ENCODE measurements around the gene SYNJ2.

SYNJ2 gene

GRCh38 chr6:158014505-158015187, 33.0 kb downstream of the SYNJ2 start:
- FAIRE-seq (no peak), DNase-seq (ENCODE audit: insufficient read length, low spot score) (no peak)
- TF ChIP-seq POLR2A (IDR thresholded peaks at IDR 0.05; ENCODE audit: low read depth, low read length), result no peak

DNA sequence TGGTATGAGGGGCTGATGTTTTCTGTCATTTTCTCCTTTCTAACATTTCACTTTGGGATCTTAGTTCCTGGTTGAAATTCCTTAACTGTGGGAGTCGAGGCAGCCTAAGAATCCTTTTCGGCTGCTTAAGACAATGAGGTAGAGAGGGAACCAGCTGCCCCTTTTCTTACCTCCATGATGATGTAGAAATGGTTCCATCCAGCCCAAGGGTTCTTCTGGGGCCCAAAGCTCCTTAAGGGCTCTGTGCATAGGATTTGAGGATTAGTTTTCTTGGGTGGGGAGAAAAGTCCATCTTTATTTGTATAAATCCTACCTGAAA, 33.5 kb downstream of the SYNJ2 start:
- no peak for TF ChIP-seq POLR2A (IDR thresholded peaks at IDR 0.05; ENCODE audit: low read depth, low read length)
- no peak for DNase-seq (ENCODE audit: insufficient read length, low spot score)
- no peak for FAIRE-seq

DNA sequence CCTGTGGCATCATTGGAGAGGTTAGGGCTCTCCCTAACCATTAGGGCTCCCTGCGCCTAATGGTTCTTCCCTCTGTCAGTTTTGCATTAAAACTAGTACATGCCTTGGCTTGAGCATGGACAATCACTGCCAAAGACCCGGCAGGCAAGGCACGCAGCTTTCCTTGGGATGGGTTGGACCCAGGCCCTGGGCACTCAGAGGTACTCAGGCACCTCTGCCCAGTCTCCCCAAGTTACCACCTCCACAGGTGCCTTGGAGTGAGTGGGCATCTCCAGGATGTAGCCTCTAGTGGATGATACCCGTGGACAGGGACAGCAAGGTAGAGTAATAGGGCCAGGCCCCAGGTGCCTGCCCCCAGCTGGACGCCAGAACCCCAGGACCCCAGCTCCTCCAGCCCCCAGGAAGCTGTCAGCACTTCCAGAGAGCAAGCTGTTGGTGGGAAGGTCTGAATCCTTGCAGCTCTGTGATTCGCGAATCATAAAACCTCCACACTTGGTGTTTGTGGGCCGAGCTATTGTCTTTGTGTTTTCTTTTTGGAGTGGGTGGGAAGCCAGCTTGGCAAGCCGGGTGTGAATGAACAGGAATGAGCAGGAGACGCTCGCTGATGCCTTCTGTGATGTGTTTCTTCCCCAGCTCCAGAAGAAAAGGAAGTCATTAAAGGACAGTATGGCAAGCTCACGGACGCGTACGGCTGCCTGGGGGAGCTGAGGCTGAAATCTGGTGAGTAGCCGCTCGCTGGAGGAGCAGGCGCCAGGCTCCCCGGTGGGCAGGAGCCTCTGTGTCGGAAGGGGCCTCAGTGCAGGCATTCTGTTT, 35.1 kb downstream of the SYNJ2 start:
- FAIRE-seq, result no peak
- no peak for DNase-seq (ENCODE audit: insufficient read length, low spot score)
- TF ChIP-seq POLR2A (IDR thresholded peaks at IDR 0.05; ENCODE audit: low read depth, low read length), result no peak

GRCh38 chr6:158017621-158018040, 36.0 kb downstream of the SYNJ2 start:
- FAIRE-seq (no peak), DNase-seq (ENCODE audit: insufficient read length, low spot score) (no peak)
- TF ChIP-seq POLR2A (IDR thresholded peaks at IDR 0.05; ENCODE audit: low read depth, low read length), result no peak

DNA sequence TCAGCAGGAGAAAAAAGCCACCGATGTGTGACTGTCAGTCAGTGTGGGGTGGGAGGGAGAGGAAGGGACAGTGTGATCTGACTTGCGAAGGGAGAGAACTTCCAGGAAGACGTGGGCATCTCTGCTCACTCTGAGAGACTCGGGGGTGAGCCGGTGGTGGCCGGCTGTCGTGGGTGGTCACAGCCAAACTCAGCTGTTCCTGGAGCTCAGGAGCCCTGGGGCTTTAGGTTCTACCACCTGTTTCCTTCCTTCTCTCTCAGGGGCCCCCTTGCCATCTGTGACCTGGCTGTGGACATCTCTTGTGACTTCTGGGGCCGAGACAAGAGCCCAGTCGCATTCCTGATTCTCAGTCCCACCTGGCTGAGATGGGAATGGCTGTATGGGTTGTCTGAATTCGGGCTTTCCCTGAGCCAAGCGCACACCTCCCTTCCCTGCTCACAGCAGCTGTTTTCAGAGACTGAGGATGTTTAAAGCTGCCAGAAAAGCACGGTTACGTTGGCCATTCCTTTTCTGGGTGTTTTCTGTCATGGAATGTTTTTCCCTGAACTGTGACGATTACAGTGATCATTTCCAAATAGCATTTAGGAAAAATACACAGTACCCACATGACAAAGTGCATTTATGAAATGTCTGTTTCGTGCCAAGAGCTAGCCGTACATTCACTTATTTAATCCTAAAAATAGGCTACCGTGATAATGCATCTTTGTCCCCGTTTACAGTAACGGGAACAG, 36.5 kb downstream of the SYNJ2 start:
- FAIRE-seq, result no peak
- no peak for DNase-seq (ENCODE audit: insufficient read length, low spot score)
- no peak for TF ChIP-seq POLR2A (IDR thresholded peaks at IDR 0.05; ENCODE audit: low read depth, low read length)

- peak; percentile 39 for DNase-seq (ENCODE audit: insufficient read length, low spot score)
Observed at GRCh38 chr6:158018851-158019361, 37.2 kb downstream of the SYNJ2 start.

DNA sequence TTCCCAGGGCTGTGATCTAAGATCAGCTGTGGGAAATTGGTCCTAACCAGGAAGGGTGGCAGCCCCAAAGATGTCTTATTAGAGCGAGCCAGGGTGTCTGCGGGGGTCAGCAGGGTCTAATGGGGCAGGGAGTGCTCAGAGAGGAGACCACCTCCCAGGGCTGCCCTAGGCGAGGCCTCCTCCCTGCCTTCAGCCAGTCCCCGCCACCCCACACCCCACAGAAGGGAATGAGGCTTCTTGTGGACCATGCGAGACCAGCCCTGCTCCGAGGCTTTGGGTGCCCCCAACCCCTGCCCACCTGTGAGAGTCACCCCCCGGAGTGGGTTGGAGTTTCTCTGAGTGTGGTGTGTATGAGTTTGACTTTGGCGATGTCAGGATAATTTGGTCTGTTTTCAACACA, 37.8 kb downstream of the SYNJ2 start:
- DNase-seq (ENCODE audit: insufficient read length, low spot score) (no peak), FAIRE-seq (no peak)
- TF ChIP-seq POLR2A (IDR thresholded peaks at IDR 0.05; ENCODE audit: low read depth, low read length), result no peak

More at GRCh38 chr6:158018851-158019361, 37.2 kb downstream of the SYNJ2 start:
- no peak for TF ChIP-seq POLR2A (IDR thresholded peaks at IDR 0.05; ENCODE audit: low read depth, low read length)
- FAIRE-seq, result no peak

DNA sequence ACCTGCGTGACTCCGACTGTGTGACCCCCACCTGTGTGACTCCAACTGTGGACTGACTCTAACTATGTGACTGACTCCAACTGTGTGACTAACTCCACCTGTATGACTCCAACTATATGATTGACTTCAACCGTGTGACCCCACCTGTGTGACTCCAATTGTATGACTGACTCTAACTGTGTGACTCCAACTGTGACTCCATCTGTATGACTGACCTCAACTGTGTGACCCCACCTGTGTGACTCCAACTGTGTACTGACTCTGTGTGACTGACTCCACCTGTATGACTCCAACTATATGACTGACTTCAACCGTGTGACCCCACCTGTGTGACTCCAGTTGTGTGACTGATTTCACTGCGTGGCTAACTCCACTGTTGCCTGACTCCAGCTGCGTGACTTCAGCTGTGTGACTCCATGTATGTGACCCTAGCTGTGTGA, 38.6 kb downstream of the SYNJ2 start:
- FAIRE-seq, result no peak
- no peak for TF ChIP-seq POLR2A (IDR thresholded peaks at IDR 0.05; ENCODE audit: low read depth, low read length)
- DNase-seq (ENCODE audit: insufficient read length, low spot score), result no peak

DNA sequence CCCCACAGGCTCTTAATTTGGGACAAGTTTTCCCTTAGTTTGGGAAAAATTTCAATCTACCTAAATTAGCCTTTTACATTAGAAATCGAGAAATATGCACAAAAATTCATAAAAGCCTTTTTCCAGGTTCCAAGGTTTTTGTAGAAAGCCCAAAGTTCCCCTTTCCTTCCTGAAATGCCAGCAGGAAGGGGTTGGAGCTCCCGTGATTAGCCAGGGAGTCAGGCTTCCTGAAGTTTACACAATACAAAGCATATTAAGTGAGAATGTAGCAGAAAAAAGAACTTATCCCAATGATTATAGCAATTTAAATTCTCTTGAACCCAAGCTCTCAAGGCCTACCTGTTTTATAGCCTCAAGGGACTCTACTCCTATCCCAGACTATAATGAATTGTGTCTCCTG, 39.1 kb downstream of the SYNJ2 start:
- no peak for TF ChIP-seq POLR2A (IDR thresholded peaks at IDR 0.05; ENCODE audit: low read depth, low read length)
- FAIRE-seq (no peak), DNase-seq (ENCODE audit: insufficient read length, low spot score) (no peak)

DNA sequence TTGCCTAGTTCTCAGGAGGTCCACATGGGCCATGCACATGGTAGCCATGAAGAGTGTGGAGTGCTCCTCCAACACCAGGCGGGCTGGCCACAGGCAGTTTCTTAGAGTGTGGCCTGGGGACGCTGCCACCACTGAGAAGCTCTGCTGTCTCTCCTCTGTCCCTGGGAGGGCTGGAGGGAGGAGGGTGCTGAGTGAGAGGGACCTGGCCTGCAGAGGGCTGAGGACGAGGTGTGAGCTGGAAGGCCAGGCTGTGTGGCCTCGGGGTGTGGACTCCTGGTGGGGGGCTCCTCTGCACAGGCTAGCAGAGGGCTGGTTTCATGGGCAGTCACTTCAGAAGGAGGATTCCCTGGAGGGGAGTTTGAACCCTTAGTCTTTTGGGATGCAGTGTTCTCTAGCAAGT, 39.7 kb downstream of the SYNJ2 start:
- TF ChIP-seq POLR2A (IDR thresholded peaks at IDR 0.05; ENCODE audit: low read depth, low read length), result no peak
- FAIRE-seq, result no peak
- DNase-seq (ENCODE audit: insufficient read length, low spot score), result no peak

DNA sequence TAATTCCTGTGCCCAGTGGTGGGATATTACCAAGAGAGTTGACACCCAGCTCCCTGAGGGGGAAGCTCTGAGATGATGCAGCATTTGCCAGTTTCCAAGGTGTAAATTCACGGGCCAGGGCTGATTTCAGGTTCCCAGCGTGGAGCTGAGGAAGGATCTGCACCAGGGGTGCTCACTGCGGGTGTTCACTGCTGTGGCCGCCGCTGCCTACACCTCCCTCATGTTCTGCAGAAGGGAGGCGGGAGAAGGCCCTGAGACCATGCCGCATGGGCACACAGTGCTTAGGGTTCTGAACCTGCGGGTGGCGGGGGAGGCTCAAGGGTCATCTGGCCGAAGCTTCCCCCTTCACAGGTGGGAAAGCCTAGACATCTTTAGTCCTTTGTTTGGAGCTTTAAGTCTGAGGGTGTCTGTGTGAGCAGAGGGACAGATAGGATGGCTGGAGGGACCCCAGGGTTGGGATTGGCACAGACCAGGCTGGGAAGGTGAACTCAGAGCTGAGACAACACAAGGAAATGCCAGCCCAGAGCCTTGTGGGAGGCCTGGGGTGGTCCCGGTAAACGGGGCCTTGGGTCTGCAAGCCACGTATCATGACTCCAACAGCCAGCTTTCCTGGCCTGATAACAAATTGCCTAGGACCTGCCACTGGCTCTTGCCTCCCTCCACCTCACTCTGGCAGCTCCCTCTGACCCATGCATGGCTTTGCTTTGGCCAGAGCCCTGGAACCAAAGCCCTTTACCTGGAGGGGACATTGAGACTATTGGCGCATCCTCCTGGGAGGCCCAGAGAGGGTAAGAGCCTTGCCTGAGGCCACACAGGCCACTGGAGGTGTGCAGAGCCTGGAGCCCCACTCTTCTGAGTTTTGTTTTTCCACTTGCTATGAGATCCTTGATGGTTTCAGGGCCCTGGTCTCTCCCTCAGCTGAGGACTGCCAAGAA, 40.4 kb downstream of the SYNJ2 start:
- FAIRE-seq (no peak), DNase-seq (ENCODE audit: insufficient read length, low spot score) (no peak)
- TF ChIP-seq POLR2A (IDR thresholded peaks at IDR 0.05; ENCODE audit: low read depth, low read length), result no peak

GRCh38 chr6:158022749-158023596, 41.3 kb downstream of the SYNJ2 start:
- FAIRE-seq (no peak), DNase-seq (ENCODE audit: insufficient read length, low spot score) (no peak)
- no peak for TF ChIP-seq POLR2A (IDR thresholded peaks at IDR 0.05; ENCODE audit: low read depth, low read length)

All from H54 (cell line).